ENCODE results near the gene KIF2A.
"Not testable (repeated sequence)": the region's sequence is repeated elsewhere in the genome, so short reads cannot be mapped to it uniquely, and the experiment has no call there.

The KIF2A gene

GRCh38 chr5:62284946-62285891 lies 20.8 kb upstream of the KIF2A start:
- CTCF ChIA-PET: no interaction called here
- POLR2A ChIA-PET: no interaction called here
- DNase-seq (ENCODE audit: extremely low spot score): no peak
- no peak for TF ChIP-seq PKNOX1 (IDR thresholded peaks at IDR 0.05)
- TF ChIP-seq TARDBP (IDR thresholded peaks at IDR 0.05): no peak
- TF ChIP-seq L3MBTL2 (conservative IDR thresholded peaks at IDR 0.05): no peak
- TF ChIP-seq ARNT (IDR thresholded peaks at IDR 0.05): no peak
- no peak for TF ChIP-seq FOXA1 (IDR thresholded peaks at IDR 0.05)
- no peak for TF ChIP-seq ZNF384 (IDR thresholded peaks at IDR 0.05)
- no peak for TF ChIP-seq LEF1 (IDR thresholded peaks at IDR 0.05; ENCODE audit: borderline replicate concordance)
- no peak for TF ChIP-seq FOXK2 (IDR thresholded peaks at IDR 0.05)
- TF ChIP-seq SP1 (IDR thresholded peaks at IDR 0.05): no peak
- no peak for TF ChIP-seq HDGF (IDR thresholded peaks at IDR 0.05; ENCODE audit: borderline replicate concordance)
- TF ChIP-seq FOXM1 (IDR thresholded peaks at IDR 0.05; ENCODE audit: borderline replicate concordance): no peak
- TF ChIP-seq ELF4 (IDR thresholded peaks at IDR 0.05): no peak
- TF ChIP-seq CTBP1 (IDR thresholded peaks at IDR 0.05; ENCODE audit: borderline replicate concordance): no peak
- TF ChIP-seq NFRKB (IDR thresholded peaks at IDR 0.05): no peak
- TF ChIP-seq SUZ12 (IDR thresholded peaks at IDR 0.05): no peak
- TF ChIP-seq BHLHE40 (IDR thresholded peaks at IDR 0.05; ENCODE audit: borderline replicate concordance): no peak

- ChIA-PET CTCF (no interaction called here), POLR2A (no interaction called here)
- no peak for DNase-seq (ENCODE audit: extremely low spot score)
- no peak for TF ChIP-seq PKNOX1 (IDR thresholded peaks at IDR 0.05)
- no peak for TF ChIP-seq HDGF (IDR thresholded peaks at IDR 0.05; ENCODE audit: borderline replicate concordance)
- TF ChIP-seq ELF4 (IDR thresholded peaks at IDR 0.05): no peak
- TF ChIP-seq FOXM1 (IDR thresholded peaks at IDR 0.05; ENCODE audit: borderline replicate concordance): no peak
- TF ChIP-seq ARNT (IDR thresholded peaks at IDR 0.05): no peak
- TF ChIP-seq TARDBP (IDR thresholded peaks at IDR 0.05): no peak
- TF ChIP-seq BHLHE40 (IDR thresholded peaks at IDR 0.05; ENCODE audit: borderline replicate concordance): no peak
- TF ChIP-seq SP1 (IDR thresholded peaks at IDR 0.05): no peak
- TF ChIP-seq FOXA1 (IDR thresholded peaks at IDR 0.05): no peak
Measured at GRCh38 chr5:62286834-62287233, 19.2 kb upstream of the KIF2A start.

GRCh38 chr5:62287237-62287636 lies 18.8 kb upstream of the KIF2A start:
- POLR2A ChIA-PET: no interaction called here
- CTCF ChIA-PET: no interaction called here
- TF ChIP-seq TARDBP (IDR thresholded peaks at IDR 0.05): no peak
- TF ChIP-seq L3MBTL2 (conservative IDR thresholded peaks at IDR 0.05): no peak
- no peak for TF ChIP-seq BHLHE40 (IDR thresholded peaks at IDR 0.05; ENCODE audit: borderline replicate concordance)
- no peak for TF ChIP-seq CTBP1 (IDR thresholded peaks at IDR 0.05; ENCODE audit: borderline replicate concordance)

DNA sequence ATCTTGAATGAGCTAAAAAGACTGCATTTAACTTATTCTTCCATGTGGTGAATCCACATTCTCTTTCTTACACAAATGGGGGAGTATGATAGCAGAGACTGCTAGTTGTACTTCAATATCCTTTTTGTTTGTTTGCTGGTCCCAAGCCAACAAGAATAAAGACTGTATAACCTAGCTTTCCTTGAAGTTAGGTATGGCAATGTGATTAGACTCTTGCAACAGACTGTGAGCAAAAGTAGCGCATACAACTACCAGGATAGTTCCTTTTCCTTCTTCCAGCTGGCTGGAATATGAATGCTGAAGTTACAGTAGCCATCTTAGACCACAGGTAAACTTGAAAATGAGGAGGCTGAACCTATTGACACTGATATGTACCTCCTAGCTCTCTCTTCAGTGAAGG lies 17.9 kb upstream of the KIF2A start:
- ChIA-PET POLR2A (no interaction called here), CTCF (no interaction called here)
- TF ChIP-seq ARNT (IDR thresholded peaks at IDR 0.05) (no peak), SP1 (IDR thresholded peaks at IDR 0.05) (no peak), PKNOX1 (IDR thresholded peaks at IDR 0.05) (no peak), ZNF384 (IDR thresholded peaks at IDR 0.05) (no peak), ELF4 (IDR thresholded peaks at IDR 0.05) (no peak), L3MBTL2 (conservative IDR thresholded peaks at IDR 0.05) (no peak), HDGF (IDR thresholded peaks at IDR 0.05; ENCODE audit: borderline replicate concordance) (no peak), FOXA1 (IDR thresholded peaks at IDR 0.05) (no peak), FOXM1 (IDR thresholded peaks at IDR 0.05; ENCODE audit: borderline replicate concordance) (no peak), FOXK2 (IDR thresholded peaks at IDR 0.05) (no peak), CTBP1 (IDR thresholded peaks at IDR 0.05; ENCODE audit: borderline replicate concordance) (no peak), LEF1 (IDR thresholded peaks at IDR 0.05; ENCODE audit: borderline replicate concordance) (no peak), NFRKB (IDR thresholded peaks at IDR 0.05) (no peak), SUZ12 (IDR thresholded peaks at IDR 0.05) (no peak), TARDBP (IDR thresholded peaks at IDR 0.05) (no peak), BHLHE40 (IDR thresholded peaks at IDR 0.05; ENCODE audit: borderline replicate concordance) (no peak)
- DNase-seq (ENCODE audit: extremely low spot score): no peak

More at GRCh38 chr5:62287237-62287636, 18.8 kb upstream of the KIF2A start:
- no peak for DNase-seq (ENCODE audit: extremely low spot score)

DNA sequence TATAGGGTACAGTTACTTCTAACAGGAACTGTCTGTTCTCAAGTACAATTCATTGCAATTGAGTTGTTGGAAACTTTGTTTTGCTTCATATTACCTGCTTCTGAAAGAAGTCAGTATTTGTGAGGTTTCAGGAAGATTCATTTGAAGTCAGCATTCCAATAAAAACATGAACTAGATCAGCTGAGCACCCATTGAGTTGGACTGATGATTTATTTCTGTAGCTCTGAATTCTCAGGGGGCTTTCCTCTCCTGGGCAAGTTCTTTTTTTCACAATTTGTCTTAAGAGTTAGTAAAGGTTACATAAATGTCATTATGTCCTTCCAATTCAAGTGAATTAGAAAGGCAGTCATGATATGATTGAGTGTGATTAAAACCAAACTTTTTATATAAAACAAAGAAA lies 16.2 kb upstream of the KIF2A start:
- CTCF ChIA-PET: no interaction called here
- POLR2A ChIA-PET: no interaction called here
- no peak for DNase-seq (ENCODE audit: extremely low spot score)
- no peak for TF ChIP-seq FOXA1 (IDR thresholded peaks at IDR 0.05)
- TF ChIP-seq LEF1 (IDR thresholded peaks at IDR 0.05; ENCODE audit: borderline replicate concordance): no peak
- no peak for TF ChIP-seq TARDBP (IDR thresholded peaks at IDR 0.05)
- no peak for TF ChIP-seq ZNF384 (IDR thresholded peaks at IDR 0.05)
- TF ChIP-seq SP1 (IDR thresholded peaks at IDR 0.05): no peak
- TF ChIP-seq NFRKB (IDR thresholded peaks at IDR 0.05): no peak
- TF ChIP-seq L3MBTL2 (conservative IDR thresholded peaks at IDR 0.05): no peak
- TF ChIP-seq FOXM1 (IDR thresholded peaks at IDR 0.05; ENCODE audit: borderline replicate concordance): no peak
- TF ChIP-seq FOXK2 (IDR thresholded peaks at IDR 0.05): no peak
- no peak for TF ChIP-seq CTBP1 (IDR thresholded peaks at IDR 0.05; ENCODE audit: borderline replicate concordance)
- no peak for TF ChIP-seq HDGF (IDR thresholded peaks at IDR 0.05; ENCODE audit: borderline replicate concordance)
- no peak for TF ChIP-seq ELF4 (IDR thresholded peaks at IDR 0.05)
- no peak for TF ChIP-seq SUZ12 (IDR thresholded peaks at IDR 0.05)

DNA sequence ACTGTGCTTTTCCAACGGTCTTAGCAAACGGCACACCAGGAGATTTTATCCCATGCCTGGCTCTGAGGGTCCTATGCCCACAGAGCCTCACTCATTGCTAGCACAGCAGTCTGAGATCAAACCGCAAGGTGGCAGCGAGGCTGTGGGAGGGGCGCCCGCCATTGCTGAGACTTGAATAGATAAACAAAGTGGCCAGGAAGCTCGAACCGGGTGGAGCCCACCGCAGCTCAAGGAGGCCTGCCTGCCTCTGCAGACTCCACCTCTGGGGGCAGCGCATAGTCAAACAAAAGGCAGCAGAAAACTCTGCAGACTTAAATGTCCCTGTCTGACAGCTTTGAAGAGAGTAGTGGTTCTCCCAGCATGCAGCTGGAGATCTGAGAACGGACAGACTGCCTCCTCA lies 14.2 kb upstream of the KIF2A start:
- CTCF ChIA-PET: interaction anchor here (0.7 kb wide), 1 partner anchor 14 kb away, joined by 3 read pairs; the partner anchor contains the start of gene KIF2A
- DNase-seq (ENCODE audit: extremely low spot score); POLR2A ChIA-PET: not testable (repeated sequence)
